Measurements from ENCODE around the gene SYT17. TPM values are rescaled to one million over a fixed set of nuclear protein-coding genes. Genes with fewer than 3 reads are reported as not detected.

SYT17 gene
- total and polyA plus RNA-seq, 3 donors from 2014 or later: 0.75 to 3.7 (median 3.1) TPM

- no peak for DNase-seq
- no peaks in the 10 kb centered on the region for H3K36me3 ChIP-seq (ENCODE audit: low read depth, missing control alignments)
- H3K27ac ChIP-seq: no peak overlapping the region
- H3K4me3 ChIP-seq: no peak overlapping the region
- no peaks in the 10 kb centered on the region for H3K9me3 ChIP-seq
- H3K27me3 ChIP-seq: no peaks in the 10 kb centered on the region
- no peak for TF ChIP-seq POLR2A (IDR thresholded peaks at IDR 0.05)
- no peak for TF ChIP-seq CTCF (IDR thresholded peaks at IDR 0.05)
- no peaks in the 10 kb centered on the region for H3K4me1 ChIP-seq
- WGBS, 2 donors: 90 to 93% methylated on average over 8 to 11 of the region's 11 CpGs
- intact Hi-C loops (cut with DNase I; ENCODE audit: low total_unique reads): no loop called here
These were observed 98.7 kb downstream of the SYT17 start for GRCh38 chr16:19266774-19267173.

- no peaks in the 10 kb centered on the region for H3K27me3 ChIP-seq
- intact Hi-C loops (cut with DNase I; ENCODE audit: low total_unique reads): no loop called here
- DNase-seq: no peak
These were observed 101.1 kb downstream of the SYT17 start for GRCh38 chr16:19269098-19269497.

GRCh38 chr16:19274165-19274797 lies 106.2 kb downstream of the SYT17 start:
- no peak overlapping the region for H3K4me3 ChIP-seq
- no peaks in the 10 kb centered on the region for H3K9me3 ChIP-seq
- H3K27ac ChIP-seq: no peak overlapping the region
- intact Hi-C loops (cut with DNase I; ENCODE audit: low total_unique reads): no loop called here
- no peaks in the 10 kb centered on the region for H3K27me3 ChIP-seq
- 73 to 80% methylated on average over 1 of the region's 1 CpG for WGBS, 2 donors
- no peak for DNase-seq
- no peak for TF ChIP-seq POLR2A (IDR thresholded peaks at IDR 0.05)
- TF ChIP-seq CTCF (IDR thresholded peaks at IDR 0.05): no peak
- H3K36me3 ChIP-seq (ENCODE audit: low read depth, missing control alignments): no peaks in the 10 kb centered on the region
- H3K4me1 ChIP-seq: no peaks in the 10 kb centered on the region

More at GRCh38 chr16:19269098-19269497, 101.1 kb downstream of the SYT17 start:
- Histone ChIP-seq H3K9me3 (no peaks in the 10 kb centered on the region), H3K36me3 (ENCODE audit: low read depth, missing control alignments) (no peaks in the 10 kb centered on the region), H3K4me3 (no peak overlapping the region), H3K27ac (no peak overlapping the region), H3K4me1 (no peaks in the 10 kb centered on the region)
- WGBS, 2 donors: 67 to 74% methylated on average over 2 of the region's 2 CpGs
- TF ChIP-seq POLR2A (IDR thresholded peaks at IDR 0.05) (no peak), CTCF (IDR thresholded peaks at IDR 0.05) (no peak)

- 85 to 95% methylated on average over 2 of the region's 2 CpGs for WGBS, 2 donors
- TF ChIP-seq CTCF (IDR thresholded peaks at IDR 0.05) (no peak), POLR2A (IDR thresholded peaks at IDR 0.05) (no peak)
- no peaks in the 10 kb centered on the region for H3K4me1 ChIP-seq
- intact Hi-C loops (cut with DNase I; ENCODE audit: low total_unique reads): no loop called here
- no peak overlapping the region for H3K27ac ChIP-seq
- no peak overlapping the region for H3K4me3 ChIP-seq
- no peaks in the 10 kb centered on the region for H3K27me3 ChIP-seq
- H3K36me3 ChIP-seq (ENCODE audit: low read depth, missing control alignments): no peaks in the 10 kb centered on the region
- H3K9me3 ChIP-seq: no peaks in the 10 kb centered on the region
- DNase-seq: no peak
These were observed 110.4 kb downstream of the SYT17 start for GRCh38 chr16:19278403-19278802.

- TF ChIP-seq POLR2A (IDR thresholded peaks at IDR 0.05) (no peak), CTCF (IDR thresholded peaks at IDR 0.05) (no peak)
- Histone ChIP-seq H3K36me3 (ENCODE audit: low read depth, missing control alignments) (no peaks in the 10 kb centered on the region), H3K4me1 (no peaks in the 10 kb centered on the region), H3K27me3 (no peaks in the 10 kb centered on the region), H3K9me3 (no peaks in the 10 kb centered on the region), H3K4me3 (no peak overlapping the region), H3K27ac (no peak overlapping the region)
- intact Hi-C loops (cut with DNase I; ENCODE audit: low total_unique reads): no loop called here
- WGBS, 2 donors: 32 to 36% methylated on average over 2 of the region's 2 CpGs
- peak; percentile 26 for DNase-seq
These were observed 113.2 kb downstream of the SYT17 start for GRCh38 chr16:19281246-19281645.

Measured in testis (tissue), 3 donors.